Adrenal gland (tissue), 12 donors: Measurements from ENCODE around the gene RBPMS2. TPM values are rescaled to one million over a fixed set of nuclear protein-coding genes. Genes with fewer than 3 reads are reported as not detected.
"Not testable (repeated sequence)": the region's sequence is repeated elsewhere in the genome, so short reads cannot be mapped to it uniquely, and the experiment has no call there.

ENCODE experiments used
- DNase-seq, 7 donors: peaks; one replicate each; pipeline ENCODE4 v3.0.0-alpha.2; 2019 to 2020
- H3K27ac ChIP-seq, 5 donors: fragments of 200-600 bp; sonication (generic) in 4 of 5; 1 replicate in 3 of 5; 2 replicates in 2 of 5; pipeline versions ENCODE4 v1.5.1 to v1.8.0; 2016 to 2020; ENCODE audit warnings: mild to moderate bottlenecking in 1 of 5
- H3K27me3 ChIP-seq: fragments of 200-600 bp; 2 replicates; pipeline ENCODE4 v1.8.0; 2021
- H3K36me3 ChIP-seq, 2 donors: fragments of 200-600 bp; replicated peaks in 1 of 2; 1 replicate in 1 of 2; 2 replicates in 1 of 2; pipeline versions ENCODE4 v1.5.1 to v1.8.0; 2018 to 2022
- H3K4me1 ChIP-seq, 2 donors: fragments of 200-600 bp; replicated peaks in 1 of 2; 1 replicate in 1 of 2; 2 replicates in 1 of 2; pipeline versions ENCODE4 v1.5.1 to v1.8.0; 2018 to 2021
- H3K4me3 ChIP-seq, 4 donors: fragments of 200-600 bp; sonication (generic) in 3 of 4; one replicate each; pipeline ENCODE4 v1.5.1; 2016 to 2018
- H3K9me3 ChIP-seq, 3 donors: fragments of 200-600 bp; sonication (generic) in 1 of 3; replicated peaks in 1 of 3; 1 replicate in 2 of 3; 2 replicates in 1 of 3; pipeline versions ENCODE4 v1.5.1 to v1.8.0; 2016 to 2021
- CTCF ChIP-seq, 6 experiments: fragments of 450-650 bp in 4 of 6; fragments of 200-600 bp in 2 of 6; sonication (generic) in 1 of 6; IDR thresholded peaks; 1 replicate in 5 of 6; 2 replicates in 1 of 6; pipeline versions ENCODE4 v1.5.1 to v1.8.0; 2016 to 2021; ENCODE audit warnings: antibody characterized with exemption in 6 of 6, mild to moderate bottlenecking in 2 of 6, moderate library complexity in 1 of 6
- POLR2A ChIP-seq, 2 donors: fragments of 450-650 bp; IDR thresholded peaks; one replicate each; pipeline ENCODE4 v1.6.1; 2017; ENCODE audit warnings: antibody characterized with exemption in 2 of 2, mild to moderate bottlenecking in 2 of 2, moderate library complexity in 1 of 2
- WGBS, 4 donors: extraction: QIAGEN DNeasy Blood & Tissue Kit in 2 of 4; methylation state at CpG; one replicate each; pipeline versions ENCODE4 v1.1.5 to v1.1.7; 2013 to 2017; 5-methylcytosine and 5-hydroxymethylcytosine counted together
- intact Hi-C, 2 donors: fragments of 100-400 bp; cut with DNase I; formaldehyde crosslinking; loops; one replicate each; pipeline versions ENCODE4 v1.14.1 to v1.15.0; 2022 to 2023
- polyA plus RNA-seq, 3 donors: library from polyadenylated mRNA; stranded (reverse); fragments of 200-250 nt in 2 of 3; fragments of 350-450 nt in 1 of 3; fragmentation: Illumina TruSeq in 1 of 3; extraction: RNeasy Lipid Tissue Mini Kit (QIAGEN cat#74804) in 1 of 3; gene quantifications; one replicate each; pipeline ENCODE4 v1.2.3, GENCODE V29; 2013 to 2014
- total RNA-seq, 9 donors: library from RNA; depleted of rRNA in 4 of 9; stranded (reverse); fragments of >200 nt in 4 of 9; fragments of 120-200 nt in 1 of 9; fragmentation: NEBNext Ultra II Directional in 1 of 9; extraction: Animal tissue kit (Norgen Biotek cat#: 25700) in 1 of 9; gene quantifications; one replicate each; pipeline versions ENCODE4 v1.1.0 to v1.2.4, GENCODE V29; 2013 to 2023
- donor health status: healthy with polysubstance abuse.
- donor health status: Bipolar disorder and iron deficiency.
- donor health status: DM: yes; HTN: yes; CAD: no.
- donor health status: DM: no; HTN: no; CAD: no.
- donor health status: DM: no; HTN: no; CAD: no.
- donor health status: DM: yes; HTN: yes; CAD: no.

Gene RBPMS2
- total and polyA plus RNA-seq, 12 donors, result 0.39 to 6.3 (median 4.0) TPM; not detected in 1

- no peak for DNase-seq
- no peaks in the 10 kb centered on the region for H3K27me3 ChIP-seq
- H3K9me3 ChIP-seq, result no peaks in the 10 kb centered on the region
- no peaks in the 10 kb centered on the region for H3K36me3 ChIP-seq
- TF ChIP-seq POLR2A (IDR thresholded peaks at IDR 0.05), result no peak
- H3K27ac ChIP-seq, result no peak overlapping the region
- H3K4me1 ChIP-seq, result no peaks in the 10 kb centered on the region
- no peak overlapping the region for H3K4me3 ChIP-seq
- WGBS, 4 donors, result 88 to 97% (median 92%) methylated on average over 1 of the region's 1 CpG
- intact Hi-C loops, result no loop called here
Observed at GRCh38 chr15:64803526-64803925, 28.1 kb upstream of the RBPMS2 start.

- no peak for DNase-seq
- Histone ChIP-seq H3K9me3 (no peaks in the 10 kb centered on the region), H3K36me3 (no peaks in the 10 kb centered on the region), H3K4me1 (no peaks in the 10 kb centered on the region), H3K27me3 (no peaks in the 10 kb centered on the region), H3K4me3 (no peak overlapping the region), H3K27ac (no peak overlapping the region)
- TF ChIP-seq POLR2A (IDR thresholded peaks at IDR 0.05) (no peak), CTCF (IDR thresholded peaks at IDR 0.05) (no peak)
- intact Hi-C loops, result no loop called here
- 88 to 100% (median 93%) methylated on average over 2 of the region's 2 CpGs for WGBS, 4 donors
Observed at GRCh38 chr15:64800476-64800875, 25.1 kb upstream of the RBPMS2 start.

GRCh38 chr15:64798905-64799304 lies 23.5 kb upstream of the RBPMS2 start:
- intact Hi-C loops, H3K27me3 ChIP-seq, DNase-seq, H3K9me3 ChIP-seq, H3K36me3 ChIP-seq, H3K4me1 ChIP-seq, H3K27ac ChIP-seq, H3K4me3 ChIP-seq: not testable (repeated sequence)
- WGBS, 4 donors, result 80 to 95% (median 94%) methylated on average over 1 to 25 of the region's 29 CpGs; no CpG with 5 or more reads in 1 of the 4 donors

- H3K27me3 ChIP-seq, H3K27ac ChIP-seq, DNase-seq, H3K9me3 ChIP-seq, H3K4me3 ChIP-seq, H3K4me1 ChIP-seq, intact Hi-C loops, H3K36me3 ChIP-seq: not testable (repeated sequence)
- 86 to 92% (median 91%) methylated on average over 9 of the region's 9 CpGs for WGBS, 4 donors
Observed at GRCh38 chr15:64795921-64796320, 20.5 kb upstream of the RBPMS2 start.

GRCh38 chr15:64795299-64795698 lies 19.9 kb upstream of the RBPMS2 start:
- H3K4me3 ChIP-seq, intact Hi-C loops, H3K27me3 ChIP-seq, H3K9me3 ChIP-seq, H3K36me3 ChIP-seq, DNase-seq, H3K27ac ChIP-seq, H3K4me1 ChIP-seq: not testable (repeated sequence)
- 78 to 94% (median 91%) methylated on average over 7 of the region's 7 CpGs for WGBS, 4 donors

GRCh38 chr15:64792282-64792681 lies 16.9 kb upstream of the RBPMS2 start:
- no peak for DNase-seq
- no peaks in the 10 kb centered on the region for H3K36me3 ChIP-seq
- no peak overlapping the region for H3K27ac ChIP-seq
- TF ChIP-seq CTCF (IDR thresholded peaks at IDR 0.05) (no peak), POLR2A (IDR thresholded peaks at IDR 0.05) (no peak)
- WGBS, 4 donors, result 85 to 92% (median 88%) methylated on average over 3 of the region's 3 CpGs
- intact Hi-C loops, result no loop called here
- H3K27me3 ChIP-seq, result no peaks in the 10 kb centered on the region
- no peak overlapping the region for H3K4me3 ChIP-seq
- H3K4me1 ChIP-seq, result no peaks in the 10 kb centered on the region
- H3K9me3 ChIP-seq, result no peaks in the 10 kb centered on the region
